GM21528 (cell line): ENCODE data around the gene GCAT.

Source experiments
- ATAC-seq: cut with Tn5 transposase; IDR thresholded peaks from one replicate; pipeline ENCODE4 v1.9.1; 2021; ENCODE audit warnings: mild to moderate bottlenecking, moderate library complexity; ENCODE audit not compliant: unreplicated experiment, low FRiP score

Gene GCAT

GRCh38 chr22:37806409-37807333 is 1.1 kb upstream of the GCAT start:
- no peak for ATAC-seq

- ATAC-seq = no peak
These were observed 542 bp downstream of the GCAT start for GRCh38 chr22:37808294-37808657.

- no peak for ATAC-seq
These were observed 2.1 kb downstream of the GCAT start for GRCh38 chr22:37809672-37810333.

- ATAC-seq = no peak
These were observed 4.1 kb downstream of the GCAT start for GRCh38 chr22:37811867-37812266.

GRCh38 chr22:37812869-37813678 is 5.3 kb downstream of the GCAT start:
- no peak for ATAC-seq

GRCh38 chr22:37815593-37815992 is 7.9 kb downstream of the GCAT start:
- ATAC-seq = no peak

GRCh38 chr22:37816543-37817180 is 8.9 kb downstream of the GCAT start:
- ATAC-seq = no peak

GRCh38 chr22:37817705-37818408 is 10.1 kb downstream of the GCAT start:
- ATAC-seq = no peak

- ATAC-seq = no peak
These were observed 10.8 kb downstream of the GCAT start for GRCh38 chr22:37818409-37819104.

GRCh38 chr22:37819105-37819433 is 11.3 kb downstream of the GCAT start:
- no peak for ATAC-seq

GRCh38 chr22:37820350-37820749 is 12.6 kb downstream of the GCAT start:
- ATAC-seq = no peak

- ATAC-seq = no peak
These were observed 14.5 kb downstream of the GCAT start for GRCh38 chr22:37822079-37822833.

GRCh38 chr22:37823134-37823985 is 15.6 kb downstream of the GCAT start, which contains the start of gene GALR3:
TSS of gene GALR3 (plus strand) at chr22:37823382. CDS start at chr22:37823407, 25 bp downstream.
- no peak for ATAC-seq

- no peak for ATAC-seq
These were observed 17.2 kb downstream of the GCAT start for GRCh38 chr22:37824674-37825641.

GRCh38 chr22:37827056-37827455 is 19.3 kb downstream of the GCAT start:
- ATAC-seq = no peak

GRCh38 chr22:37830093-37830842 is 22.5 kb downstream of the GCAT start:
- ATAC-seq = no peak
